Renal pelvis (tissue), 4 donors: ENCODE data around the gene AGFG2. TPM values are rescaled to one million over a fixed set of nuclear protein-coding genes. Genes with fewer than 3 reads are reported as not detected.

Experiments
- DNase-seq: peaks from one replicate; pipeline ENCODE4 v3.0.0-alpha.2; 2013
- polyA plus RNA-seq, 3 donors: library from polyadenylated mRNA; unstranded; fragments of 120-200 nt; gene quantifications; one replicate each; pipeline ENCODE4 v1.2.1, GENCODE V29; 2013; ENCODE audit not compliant: insufficient read length in 3 of 3

Gene AGFG2
- polyA plus RNA-seq, 3 donors, result 11.3 to 16.6 (median 12.8) TPM

DNA sequence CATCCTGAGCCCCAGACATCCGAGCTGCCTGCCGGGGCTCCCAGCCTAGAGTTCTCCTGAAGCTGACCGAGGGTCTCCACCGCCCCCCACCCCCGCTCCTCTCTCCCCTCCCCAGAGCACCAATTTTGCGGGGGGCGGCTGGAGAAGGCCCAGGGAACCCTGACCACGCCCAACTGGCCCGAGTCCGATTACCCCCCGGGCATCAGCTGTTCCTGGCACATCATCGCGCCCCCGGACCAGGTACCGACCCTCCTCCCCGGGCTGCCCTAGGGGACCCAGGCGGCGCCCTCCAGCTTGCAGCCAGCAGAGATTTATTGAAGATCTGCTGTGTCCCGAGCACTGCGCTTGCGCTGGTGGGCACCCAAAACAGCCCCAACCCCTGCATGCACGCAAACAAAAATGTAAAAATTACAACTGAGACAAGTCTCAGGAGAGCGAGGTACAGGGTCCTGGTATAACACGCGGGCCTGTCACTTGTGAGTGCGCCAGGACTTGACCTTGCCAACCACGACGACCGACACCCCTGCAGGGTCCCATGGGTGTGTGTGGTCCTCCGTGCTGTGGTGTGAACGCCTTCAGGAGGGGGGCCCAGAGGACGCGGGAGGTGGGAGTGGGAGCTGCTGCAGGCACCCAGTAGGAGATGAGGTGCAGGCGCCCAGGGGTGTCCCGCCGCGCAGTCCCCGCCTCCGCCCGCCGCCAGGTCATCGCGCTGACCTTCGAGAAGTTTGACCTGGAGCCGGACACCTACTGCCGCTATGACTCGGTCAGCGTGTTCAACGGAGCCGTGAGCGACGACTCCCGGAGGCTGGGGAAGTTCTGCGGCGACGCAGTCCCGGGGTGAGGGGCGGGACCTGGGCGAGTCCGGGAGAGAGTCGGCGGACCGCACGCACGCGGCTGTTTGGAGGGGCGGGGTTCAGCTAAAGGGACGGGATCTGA is 66.2 kb downstream of the AGFG2 start:
- no peak for DNase-seq

DNA sequence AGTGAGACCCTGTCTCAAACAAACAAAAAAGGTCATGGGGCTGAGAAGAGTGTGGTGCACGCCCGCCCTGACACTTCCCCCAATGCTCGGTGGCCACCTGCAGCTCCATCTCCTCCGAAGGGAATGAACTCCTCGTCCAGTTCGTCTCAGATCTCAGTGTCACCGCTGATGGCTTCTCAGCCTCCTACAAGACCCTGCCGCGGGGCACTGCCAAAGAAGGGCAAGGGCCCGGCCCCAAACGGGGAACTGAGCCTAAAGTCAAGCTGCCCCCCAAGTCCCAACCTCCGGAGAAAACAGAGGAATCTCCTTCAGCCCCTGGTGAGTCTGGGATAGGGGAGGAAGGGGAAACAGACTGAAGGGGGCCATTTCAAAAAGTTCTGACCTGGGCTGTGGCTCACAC is 67.3 kb downstream of the AGFG2 start:
- DNase-seq, result no peak

- no peak for DNase-seq
These were observed 68.1 kb downstream of the AGFG2 start for GRCh38 chr7:100607111-100607510.

GRCh38 chr7:100609958-100610357 is 71.0 kb downstream of the AGFG2 start:
- DNase-seq, result no peak

- peak; percentile 100 for DNase-seq
These were observed 73.2 kb downstream of the AGFG2 start, which contains the start of gene MOSPD3 for GRCh38 chr7:100611983-100612729. Gene MOSPD3, plus strand, starts transcription at chr7:100612540. Its CDS starts 252 bp downstream, at chr7:100612792.

GRCh38 chr7:100612730-100613390 is 73.9 kb downstream of the AGFG2 start:
- no peak for DNase-seq

DNA sequence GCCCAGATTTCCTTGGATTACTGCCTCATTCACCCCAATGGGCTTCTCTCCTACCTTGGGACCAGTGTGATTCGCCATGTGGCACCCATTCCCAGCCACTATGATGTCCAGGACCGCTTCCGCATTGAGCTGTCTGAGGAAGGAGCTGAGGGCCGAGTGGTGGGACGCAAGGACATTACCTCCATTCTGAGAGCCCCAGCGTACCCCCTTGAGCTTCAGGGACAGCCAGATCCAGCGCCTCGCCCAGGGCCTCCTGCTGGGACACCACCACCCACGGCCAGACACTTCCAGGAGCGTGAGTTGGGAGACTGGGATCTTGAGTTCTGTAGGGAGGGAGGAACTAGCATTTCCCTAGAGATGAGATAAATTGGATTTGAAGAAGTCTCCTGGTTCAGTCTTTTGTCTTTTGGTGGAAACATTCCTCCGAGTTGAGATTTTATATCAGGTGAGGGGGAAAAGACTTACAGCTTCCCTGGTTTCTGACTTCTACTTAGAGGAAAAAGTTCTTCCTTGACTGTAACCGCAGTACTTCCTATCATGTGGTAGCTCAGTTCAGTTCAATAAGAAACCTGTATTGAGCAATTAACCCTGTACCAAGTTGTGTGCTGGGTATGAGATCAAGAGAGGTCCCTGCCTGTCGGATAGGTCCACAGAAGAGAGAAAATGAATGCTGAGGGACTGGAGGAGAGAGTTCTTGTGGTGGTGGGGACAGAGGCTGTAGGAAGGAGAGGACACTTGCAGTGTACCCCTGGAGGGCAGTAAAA is 74.6 kb downstream of the AGFG2 start:
- no peak for DNase-seq

DNA sequence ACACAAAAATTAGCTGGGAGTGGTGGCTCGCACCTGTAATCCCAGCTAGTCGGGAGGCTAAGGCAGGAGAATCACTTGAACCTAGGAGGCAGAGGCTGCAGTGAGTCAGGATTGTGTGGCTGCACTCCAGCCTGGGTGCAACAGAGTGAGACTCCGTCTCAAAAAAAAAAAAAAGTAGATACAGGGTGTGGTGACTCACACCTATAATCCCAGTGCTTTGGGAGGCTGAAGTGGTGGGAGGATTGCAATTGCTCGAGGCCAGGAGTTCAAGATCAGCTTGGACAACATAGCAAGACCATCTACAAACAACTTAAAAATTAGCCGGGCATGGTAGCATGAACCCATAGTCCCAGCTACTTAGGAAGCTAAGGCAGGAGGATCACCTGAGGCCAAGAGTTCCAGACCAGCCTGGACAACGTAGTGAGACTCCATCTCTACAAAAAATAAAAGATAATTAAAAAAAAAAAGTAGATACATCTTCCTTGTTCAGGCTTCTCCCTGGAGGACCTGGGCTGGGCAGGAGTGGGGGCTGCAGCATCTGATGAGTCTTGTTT is 75.4 kb downstream of the AGFG2 start:
- DNase-seq, result no peak

Other genes starting within 250 kb of the AGFG2 start
- 10 to 100 TPM in 1 of 3 donors, 1 to 10 TPM in 2; 6.4 to 10.4 (median 8.1) TPM for gene SPDYE3, start 231.5 kb upstream of the AGFG2 start, polyA plus RNA-seq
- gene PILRB, start 181.1 kb upstream of the AGFG2 start, polyA plus RNA-seq, result 10 to 100 TPM; 35.8 to 63.6 (median 63.1) TPM
- gene PILRA, start 165.7 kb upstream of the AGFG2 start, polyA plus RNA-seq, result 10 to 100 TPM in 1 of 3 donors, 1 to 10 TPM in 2; 4.5 to 10.1 (median 6.3) TPM
- 1 to 10 TPM; 6.3 to 8.4 (median 7.0) TPM for gene ZCWPW1, start 110.5 kb upstream of the AGFG2 start, polyA plus RNA-seq
- 10 to 100 TPM; 55.0 to 63.4 (median 62.5) TPM for gene MEPCE, start 109.4 kb upstream of the AGFG2 start, polyA plus RNA-seq
- 10 to 100 TPM; 20.9 to 23.5 (median 23.2) TPM for gene PPP1R35, start 102.7 kb upstream of the AGFG2 start, polyA plus RNA-seq
- gene SPACDR, start 74.9 kb upstream of the AGFG2 start, polyA plus RNA-seq, result 1 to 10 TPM in 2 of 3 donors, under 1 TPM in 1; 0.73 to 1.9 (median 1.3) TPM
- gene TSC22D4, start 60.0 kb upstream of the AGFG2 start, polyA plus RNA-seq, result 10 to 100 TPM; 48.2 to 57.9 (median 55.5) TPM
- 1 to 10 TPM; 2.4 to 3.2 (median 2.8) TPM for gene NYAP1, start 55.3 kb upstream of the AGFG2 start, polyA plus RNA-seq
- 1 to 10 TPM; 4.4 to 9.6 (median 7.0) TPM for gene SAP25, start 34.7 kb downstream of the AGFG2 start, polyA plus RNA-seq
- 10 to 100 TPM; 43.7 to 56.0 (median 46.8) TPM for gene LRCH4, start 46.9 kb downstream of the AGFG2 start, polyA plus RNA-seq
- gene FBXO24, start 47.1 kb downstream of the AGFG2 start, polyA plus RNA-seq, result 1 to 10 TPM; 1.8 to 2.6 (median 2.3) TPM
- gene PCOLCE, start 63.2 kb downstream of the AGFG2 start, polyA plus RNA-seq, result 100 to 1,000 TPM; 108 to 146 (median 137) TPM
- gene MOSPD3, start 73.3 kb downstream of the AGFG2 start, polyA plus RNA-seq, result 10 to 100 TPM; 26.8 to 31.5 (median 30.3) TPM
- gene TFR2, start 102.3 kb downstream of the AGFG2 start, polyA plus RNA-seq, result 1 to 10 TPM in 2 of 3 donors, under 1 TPM in 1; 0.80 to 1.2 (median 1.1) TPM
- gene ACTL6B, start 117.2 kb downstream of the AGFG2 start, polyA plus RNA-seq, result under 1 TPM in 1 of 3 donors, not detected in 2; 0.09 TPM
- 100 to 1,000 TPM; 195 to 236 (median 231) TPM for gene GNB2, start 134.5 kb downstream of the AGFG2 start, polyA plus RNA-seq
- gene GIGYF1, start 155.0 kb downstream of the AGFG2 start, polyA plus RNA-seq, result 10 to 100 TPM; 44.1 to 63.6 (median 52.7) TPM
- gene POP7, start 166.9 kb downstream of the AGFG2 start, polyA plus RNA-seq, result 10 to 100 TPM; 29.4 to 33.3 (median 32.6) TPM
- gene EPO, start 181.3 kb downstream of the AGFG2 start, polyA plus RNA-seq, result under 1 TPM in 2 of 3 donors, not detected in 1; 0.16 to 0.34 TPM
- gene ZAN, start 194.4 kb downstream of the AGFG2 start, polyA plus RNA-seq, result under 1 TPM in 2 of 3 donors, not detected in 1; 0.04 to 0.10 TPM